Spleen (tissue), 7 donors: Measurements from ENCODE around the gene RGS14.

Experiments used
- CTCF ChIP-seq, 11 experiments: fragments of 200-600 bp in 7 of 11; fragments of 450-650 bp in 4 of 11; sonication (generic) in 4 of 11; IDR thresholded peaks in 8 of 11; conservative IDR thresholded peaks in 3 of 11; 1 replicate in 7 of 11; 2 replicates in 4 of 11; pipeline versions ENCODE4 v1.4.0 to v1.8.0; 2016 to 2021; ENCODE audit warnings: antibody characterized with exemption in 11 of 11, inconsistent platforms in 4 of 11, mild to moderate bottlenecking in 1 of 11
- POLR2A ChIP-seq, 3 donors: fragments of 450-650 bp; IDR thresholded peaks; one replicate each; pipeline ENCODE4 v1.5.1; 2017; ENCODE audit warnings: antibody characterized with exemption in 3 of 3, mild to moderate bottlenecking in 1 of 3
- donor health status: DM: no; HTN: no; CAD: no; lungs with moderate emphysema.
- donor health status: DM: no; HTN: no; CAD: no.
- donor health status: DM: no; HTN: no; CAD: no.

- TF ChIP-seq CTCF (IDR thresholded peaks at IDR 0.05 in 8 of 11, conservative IDR thresholded peaks at IDR 0.05 in 3 of 11): no peak
- no peak for TF ChIP-seq POLR2A (IDR thresholded peaks at IDR 0.05)
These were observed 6.8 kb upstream of the RGS14 start for GRCh38 chr5:177350776-177351391.
